ENCODE results near the gene PLXDC1. TPM values are rescaled to one million over a fixed set of nuclear protein-coding genes. Genes with fewer than 3 reads are reported as not detected.
A peak's percentile ranks its signal among the peaks of the same experiment; 100 is the strongest.

Gene PLXDC1
- total RNA-seq, 1 donor from 2014 or later: 2.5 TPM

- Histone ChIP-seq H3K9ac (peak overlapping the region; percentile 99), H3K4me2 (peak overlapping the region; percentile 98), H3K27me3 (no peaks in the 10 kb centered on the region), H3K36me3 (peaks cover 14% of the 10 kb centered on the region), H3K79me2 (ENCODE audit: low read depth) (peaks cover 52% of the 10 kb centered on the region), H3K9me3 (ENCODE audit: low read depth) (no peaks in the 10 kb centered on the region), H3K27ac (peak overlapping the region; percentile 100), H3F3A (ENCODE audit: low read depth) (peaks cover 71% of the 10 kb centered on the region), H2AFZ (replicated peaks) (peak overlapping the region; percentile 99), H3K4me3 (peak overlapping the region; percentile 73), H3K4me1 (peaks cover 39% of the 10 kb centered on the region), H4K20me1 (ENCODE audit: low read depth) (peaks cover 31% of the 10 kb centered on the region)
- Mint-ChIP-seq H3K36me3 (peaks cover 20% of the 10 kb centered on the region), H3K27me3 (ENCODE audit: insufficient read depth, low read depth) (peaks cover 17% of the 10 kb centered on the region), H3K4me1 (peaks cover 36% of the 10 kb centered on the region), H3K9me3 (no peaks in the 10 kb centered on the region), H3K27ac (peak overlapping the region; percentile 100), H3K4me3 (peak overlapping the region; percentile 99)
- TF ChIP-seq EZH2phosphoT487 (IDR thresholded peaks at IDR 0.05): no peak
- peak; percentile 96 for DNase-seq (ENCODE audit: low spot score)
Measured at GRCh38 chr17:39199820-39200069, 48.3 kb upstream of the PLXDC1 start.

GRCh38 chr17:39198186-39198566, 46.7 kb upstream of the PLXDC1 start:
- H3K4me1 ChIP-seq: peaks cover 42% of the 10 kb centered on the region
- H3K9me3 ChIP-seq (ENCODE audit: low read depth): no peaks in the 10 kb centered on the region
- TF ChIP-seq CTCF (IDR thresholded peaks at IDR 0.05): no peak
- H2AFZ ChIP-seq (replicated peaks): peak overlapping the region; percentile 9
- peak overlapping the region; percentile 63 for H3K4me3 ChIP-seq
- H3K9ac ChIP-seq: no peak overlapping the region
- H3K9me3 Mint-ChIP-seq: no peaks in the 10 kb centered on the region
- peaks cover 16% of the 10 kb centered on the region for H3K36me3 Mint-ChIP-seq
- H3K27ac Mint-ChIP-seq: peak overlapping the region; percentile 69
- peak overlapping the region; percentile 98 for H3K4me2 ChIP-seq
- peaks cover 61% of the 10 kb centered on the region for H3K79me2 ChIP-seq (ENCODE audit: low read depth)
- peak; percentile 47 for DNase-seq (ENCODE audit: low spot score)
- no peaks in the 10 kb centered on the region for H3K27me3 ChIP-seq
- H3K27me3 Mint-ChIP-seq (ENCODE audit: insufficient read depth, low read depth): peaks cover 17% of the 10 kb centered on the region
- H3K36me3 ChIP-seq: peaks cover 14% of the 10 kb centered on the region
- peaks cover 38% of the 10 kb centered on the region for H3K4me1 Mint-ChIP-seq
- peaks cover 57% of the 10 kb centered on the region for H3F3A ChIP-seq (ENCODE audit: low read depth)
- H4K20me1 ChIP-seq (ENCODE audit: low read depth): peaks cover 39% of the 10 kb centered on the region
- H3K27ac ChIP-seq: no peak overlapping the region
- H3K4me3 Mint-ChIP-seq: peak overlapping the region; percentile 99

- Histone ChIP-seq H2AFZ (replicated peaks) (peak within 1 kb of the TSS; percentile 9), H3K9ac (peak within 1 kb of the TSS; percentile 21), H3K27me3 (no peaks in the 10 kb centered on the region), H3K27ac (no peak within 1 kb of the TSS), H3K36me3 (peaks cover 10% of the 10 kb centered on the region), H3K4me2 (peak within 1 kb of the TSS; percentile 98), H3K9me3 (ENCODE audit: low read depth) (no peaks in the 10 kb centered on the region), H4K20me1 (ENCODE audit: low read depth) (peaks cover 39% of the 10 kb centered on the region), H3K79me2 (ENCODE audit: low read depth) (peaks cover 58% of the 10 kb centered on the region), H3K4me1 (peaks cover 42% of the 10 kb centered on the region), H3K4me3 (peak within 1 kb of the TSS; percentile 63), H3F3A (ENCODE audit: low read depth) (peaks cover 53% of the 10 kb centered on the region)
- no peaks in the 10 kb centered on the region for H3K9me3 Mint-ChIP-seq
- DNase-seq (ENCODE audit: low spot score): peak; percentile 94
- H3K36me3 Mint-ChIP-seq: peaks cover 12% of the 10 kb centered on the region
- peak within 1 kb of the TSS; percentile 99 for H3K4me3 Mint-ChIP-seq
- H3K27ac Mint-ChIP-seq: peak within 1 kb of the TSS; percentile 69
- no peak for TF ChIP-seq CTCF (IDR thresholded peaks at IDR 0.05)
- no peak for TF ChIP-seq EZH2phosphoT487 (IDR thresholded peaks at IDR 0.05)
- H3K4me1 Mint-ChIP-seq: peaks cover 40% of the 10 kb centered on the region
- H3K27me3 Mint-ChIP-seq (ENCODE audit: insufficient read depth, low read depth): peaks cover 17% of the 10 kb centered on the region
Measured at GRCh38 chr17:39197380-39198185, 46.1 kb upstream of the PLXDC1 start, which contains the start of gene CACNB1. Gene CACNB1, minus strand, starts transcription at chr17:39197669. Its CDS starts 174 bp downstream, at chr17:39197495.

GRCh38 chr17:39196808-39197291, 45.4 kb upstream of the PLXDC1 start:
- Histone ChIP-seq H3K4me3 (peak overlapping the region; percentile 63), H3K9me3 (ENCODE audit: low read depth) (no peaks in the 10 kb centered on the region), H4K20me1 (ENCODE audit: low read depth) (peaks cover 36% of the 10 kb centered on the region), H3K4me2 (peak overlapping the region; percentile 98), H3K79me2 (ENCODE audit: low read depth) (peaks cover 51% of the 10 kb centered on the region), H3K4me1 (peaks cover 40% of the 10 kb centered on the region), H3K27me3 (no peaks in the 10 kb centered on the region), H3K36me3 (peaks cover 4% of the 10 kb centered on the region), H3K9ac (peak overlapping the region; percentile 21), H2AFZ (replicated peaks) (no peak overlapping the region), H3K27ac (no peak overlapping the region), H3F3A (ENCODE audit: low read depth) (peaks cover 45% of the 10 kb centered on the region)
- no peak overlapping the region for H3K27ac Mint-ChIP-seq
- peak; percentile 34 for DNase-seq (ENCODE audit: low spot score)
- H3K36me3 Mint-ChIP-seq: peaks cover 11% of the 10 kb centered on the region
- peak overlapping the region; percentile 99 for H3K4me3 Mint-ChIP-seq
- no peaks in the 10 kb centered on the region for H3K9me3 Mint-ChIP-seq
- TF ChIP-seq EZH2phosphoT487 (IDR thresholded peaks at IDR 0.05) (no peak), EZH2 (IDR thresholded peaks at IDR 0.05) (no peak), CTCF (IDR thresholded peaks at IDR 0.05) (no peak)
- H3K27me3 Mint-ChIP-seq (ENCODE audit: insufficient read depth, low read depth): peaks cover 15% of the 10 kb centered on the region
- peaks cover 36% of the 10 kb centered on the region for H3K4me1 Mint-ChIP-seq

Measured in neural progenitor cell (in vitro differentiated cells).